A549 (cell line): ENCODE results near the gene FRAT2. TPM values are rescaled to one million over a fixed set of nuclear protein-coding genes. Genes with fewer than 3 reads are reported as not detected.

Experiments used
- ATAC-seq, 2 experiments: fragments of 200-7000 bp in 1 of 2; fragments of >200 bp in 1 of 2; cut with Nextera tagmentation in 1 of 2; cut with Tn5 transposase in 1 of 2; 3 replicates each; pipeline versions ENCODE4 v1.8.0 to v1.9.1; 2018 to 2020; ENCODE audit warnings: mild to moderate bottlenecking in 1 of 2, moderate library complexity in 1 of 2
- CTCF ChIA-PET: fragments of 300-600 bp; sonication (Branson Sonifier 250); formaldehyde crosslinking; extraction: SDS; loops from one replicate; lab custom pipeline; 2021; ENCODE audit warnings: antibody characterized with exemption, inconsistent platforms; lab: Yijun Ruan, JAX
- POLR2A ChIA-PET: fragments of 350-600 bp; formaldehyde crosslinking; extraction: SDS; loops from one replicate; lab custom pipeline; 2021; ENCODE audit warnings: antibody characterized with exemption, inconsistent platforms; lab: Yijun Ruan, JAX
- DNase-seq, 2 experiments: peaks; one replicate each; pipeline versions ENCODE4 v3.0.0 to v3.0.0-alpha.2; 2011 to 2016; ENCODE audit warnings: low read depth in 1 of 2, low spot score in 1 of 2
- FAIRE-seq: peaks from 2 replicates; lab custom pipeline; 2011; peaks lifted over from hg19 to GRCh38; lab: Jason Lieb, UNC
- H3K27ac ChIP-seq, 2 experiments: fragments of >200 bp; sonication (Bioruptor Twin); formaldehyde crosslinking; 3 replicates each; pipeline ENCODE4 v1.5.1; 2016 to 2017
- H3K4me1 ChIP-seq: fragments of >200 bp; sonication (Bioruptor Twin); formaldehyde crosslinking; 3 replicates; pipeline ENCODE4 v1.6.1; 2016
- H3K4me2 ChIP-seq: fragments of >200 bp; sonication (Bioruptor Twin); formaldehyde crosslinking; 3 replicates; pipeline ENCODE4 v1.6.1; 2016
- H3K4me3 ChIP-seq: fragments of >200 bp; sonication (Bioruptor Twin); formaldehyde crosslinking; 3 replicates; pipeline ENCODE4 v1.5.1; 2016
- H3K9me3 ChIP-seq: fragments of >200 bp; sonication (Bioruptor Twin); formaldehyde crosslinking; 3 replicates; pipeline ENCODE4 v1.6.1; 2016
- BCL3 ChIP-seq: fragments of >200 bp; sonication (Bioruptor Twin); formaldehyde crosslinking; IDR thresholded peaks from 3 replicates; pipeline ENCODE4 v1.6.1; 2016
- BHLHE40 ChIP-seq: IDR thresholded peaks from 2 replicates; pipeline ENCODE4 v1.6.1; 2012; ENCODE audit warnings: low read depth, low read length, inconsistent platforms
- CBX2 ChIP-seq: fragments of 200-600 bp; sonication (generic); IDR thresholded peaks from 2 replicates; pipeline ENCODE4 v1.6.1; 2016; ENCODE audit warnings: low read depth, mild to moderate bottlenecking, borderline replicate concordance
- CBX8 ChIP-seq: fragments of 200-600 bp; sonication (generic); IDR thresholded peaks from 2 replicates; pipeline ENCODE4 v1.6.1; 2016
- CHD2 ChIP-seq: fragments of 150-350 bp; IDR thresholded peaks from 2 replicates; pipeline ENCODE4 v1.6.1; 2014; ENCODE audit warnings: low read length; ENCODE audit not compliant: partially characterized antibody
- CTCF ChIP-seq: fragments of >200 bp; sonication (Bioruptor Twin); formaldehyde crosslinking; IDR thresholded peaks from 3 replicates; pipeline ENCODE4 v1.5.1; 2016
- FOSB ChIP-seq: fragments of 250-450 bp; sonication (Bioruptor Pico); IDR thresholded peaks from 2 replicates; pipeline ENCODE4 v1.5.0; 2020; ENCODE audit warnings: mild to moderate bottlenecking, moderate library complexity
- FOXS1 ChIP-seq: fragments of 250-450 bp; sonication (Bioruptor Pico); IDR thresholded peaks from 2 replicates; pipeline ENCODE4 v1.5.0; 2020; ENCODE audit warnings: mild to moderate bottlenecking, moderate library complexity
- HEYL ChIP-seq: fragments of 250-450 bp; sonication (Bioruptor Pico); IDR thresholded peaks from 2 replicates; pipeline ENCODE4 v1.8.0; 2021; ENCODE audit warnings: mild to moderate bottlenecking, moderate library complexity
- JUNB ChIP-seq: fragments of >200 bp; sonication (Bioruptor Twin); formaldehyde crosslinking; IDR thresholded peaks from 2 replicates; pipeline ENCODE4 v1.6.1; 2016
- NFE2L2 ChIP-seq: fragments of 150-350 bp; conservative IDR thresholded peaks from 2 replicates; pipeline ENCODE4 v1.6.1; 2014; ENCODE audit warnings: low read length
- RAD21 ChIP-seq, 2 experiments: fragments of >200 bp in 1 of 2; sonication (Bioruptor Twin) in 1 of 2; formaldehyde crosslinking in 1 of 2; IDR thresholded peaks in 1 of 2; conservative IDR thresholded peaks in 1 of 2; 2 replicates in 1 of 2; 3 replicates in 1 of 2; pipeline ENCODE4 v1.6.1; 2012 to 2018; ENCODE audit warnings: inconsistent platforms in 1 of 2
- WGBS: methylation state at CpG from one replicate; pipeline ENCODE4 v1.1.6; 2017; ENCODE audit errors: missing lambda C conversion rate; 5-methylcytosine and 5-hydroxymethylcytosine counted together
- polyA plus RNA-seq, 4 experiments: library from polyadenylated mRNA; depleted of rRNA in 3 of 4; stranded (reverse); fragments of >200 nt; fragmentation: RNase III in 1 of 4; extraction: RNeasy Plus Mini Kit Qiagen cat#74134 plus additional on column Dnase treatment in 1 of 4; gene quantifications; 2 replicates in 3 of 4; 3 replicates in 1 of 4; pipeline ENCODE4 v1.2.3, GENCODE V29; 2011 to 2017

FRAT2 gene
- polyA plus RNA-seq, 2 of the 4 experiments (the other 2 are of a cell fraction) = 4.1 to 5.0 TPM

GRCh38 chr10:97361537-97361901 lies 27.0 kb upstream of the FRAT2 start:
- no peak for FAIRE-seq
- no peak for DNase-seq
- Histone ChIP-seq H3K4me2 (no peak overlapping the region), H3K4me3 (no peak overlapping the region), H3K4me1 (no peaks in the 10 kb centered on the region), H3K9me3 (no peaks in the 10 kb centered on the region), H3K27ac (no peak overlapping the region)
- ChIA-PET POLR2A (no interaction called here), CTCF (interaction anchor here (1.6 to 2.4 kb wide), 2 partner anchors 16 to 20 kb away, joined by 5 to 6 read pairs; no protein-coding TSS in a partner anchor)
- no peak for ATAC-seq
- WGBS = 93% methylated on average over 11 of the region's 11 CpGs
- no peak for TF ChIP-seq FOXS1 (CRISPR knock-in tag)
- TF ChIP-seq BCL3 = no peak
- TF ChIP-seq CBX2 = no peak
- TF ChIP-seq BHLHE40 = no peak
- TF ChIP-seq CTCF = no peak
- no peak for TF ChIP-seq FOSB
- TF ChIP-seq RAD21 (conservative IDR thresholded peaks at IDR 0.05 in 1 of 2, IDR thresholded peaks at IDR 0.05 in 1 of 2) = no peak
- TF ChIP-seq NFE2L2 = no peak
- TF ChIP-seq CBX8 = no peak
- no peak for TF ChIP-seq CHD2

DNA sequence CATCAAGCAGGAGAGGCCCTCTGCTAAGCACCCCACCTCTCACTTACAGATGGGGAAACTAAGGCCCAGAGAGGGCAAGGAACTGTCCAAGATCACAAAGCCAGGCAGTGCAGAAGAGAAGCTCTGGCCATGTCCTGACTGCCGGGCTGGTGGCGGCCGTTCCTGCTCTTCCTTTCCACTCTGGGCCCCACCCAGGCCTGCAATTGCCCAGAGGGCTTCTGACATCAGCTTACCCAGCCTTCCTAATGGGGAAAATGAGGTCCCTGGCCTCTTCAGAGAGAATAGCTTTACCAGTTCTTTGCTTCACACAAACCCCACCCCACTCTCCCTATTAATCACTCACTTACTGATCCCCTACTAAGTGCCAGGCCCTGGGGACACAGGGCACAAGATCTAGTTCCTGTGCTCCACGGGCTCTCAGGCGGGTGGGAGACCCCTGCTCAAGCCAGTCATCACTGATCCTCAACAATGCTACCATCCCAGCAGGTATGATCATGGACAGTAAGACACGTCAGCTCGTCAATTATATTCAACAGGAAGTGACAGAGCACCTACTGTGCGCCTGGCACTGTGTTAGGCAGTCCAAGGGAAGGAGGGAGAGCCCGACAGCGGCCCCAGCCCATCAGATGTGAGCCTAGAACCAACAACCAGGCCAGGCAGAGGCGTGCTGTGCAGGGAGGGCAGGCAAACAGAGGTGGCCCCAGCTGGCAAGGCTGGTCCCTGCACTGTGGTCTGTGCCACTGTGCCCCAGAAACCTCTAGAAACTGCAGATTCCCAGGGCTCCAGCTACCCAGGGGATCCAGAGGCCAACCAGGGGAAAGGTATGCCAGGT lies 26.4 kb upstream of the FRAT2 start:
- no peak for TF ChIP-seq JUNB
- no peak for TF ChIP-seq CBX2
- TF ChIP-seq HEYL (CRISPR knock-in tag) = no peak
- POLR2A ChIA-PET = no interaction called here
- DNase-seq (no peak), FAIRE-seq (no peak), ATAC-seq (no peak)
- no peak overlapping the region for H3K4me3 ChIP-seq
- H3K4me1 ChIP-seq = no peaks in the 10 kb centered on the region
- WGBS = 92% methylated on average over 10 of the region's 11 CpGs
- no peaks in the 10 kb centered on the region for H3K9me3 ChIP-seq
- no peak overlapping the region for H3K27ac ChIP-seq
- no peak overlapping the region for H3K4me2 ChIP-seq
- CTCF ChIA-PET = interaction anchor here (0.8 to 2.4 kb wide), 5 partner anchors 9 to 77 kb away, joined by 3 to 6 read pairs (median 3); no protein-coding TSS in a partner anchor

DNA sequence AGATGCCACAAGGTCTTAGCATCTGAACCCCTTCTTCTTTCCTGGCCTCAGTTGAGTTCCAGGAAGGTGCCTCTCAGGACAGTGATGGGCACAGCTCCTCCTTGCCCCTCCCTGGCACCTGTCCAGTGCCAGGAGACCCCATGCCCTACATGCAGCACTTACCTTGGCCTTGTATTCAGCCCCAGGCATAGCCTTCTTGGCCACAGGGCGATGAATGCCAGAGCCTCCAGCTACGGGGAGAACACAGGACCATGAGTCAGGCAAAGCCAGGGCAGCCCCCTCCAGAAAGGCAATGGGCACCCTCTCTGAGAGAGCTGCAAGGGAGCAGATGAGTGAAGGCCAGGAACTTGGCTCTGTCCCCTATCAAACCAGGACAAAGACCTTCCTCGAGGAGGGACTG lies 24.3 kb upstream of the FRAT2 start:
- TF ChIP-seq HEYL (CRISPR knock-in tag) = no peak
- TF ChIP-seq, all 56 proteins: peak for 0
- CTCF ChIA-PET = interaction anchor here (0.6 to 6.6 kb wide), 6 partner anchors 19 to 98 kb away, joined by 3 to 43 read pairs (median 3); no protein-coding TSS in a partner anchor

GRCh38 chr10:97358349-97358748 lies 23.8 kb upstream of the FRAT2 start:
- POLR2A ChIA-PET = interaction anchor here (1.0 kb wide), 1 partner anchor 11 kb away, joined by 3 read pairs; no protein-coding TSS in a partner anchor
- WGBS = 95% methylated on average over 4 of the region's 4 CpGs
- CTCF ChIA-PET = interaction anchor here (0.6 to 6.6 kb wide), 6 partner anchors 14 to 97 kb away, joined by 3 to 43 read pairs (median 3); no protein-coding TSS in a partner anchor
- no peaks in the 10 kb centered on the region for H3K9me3 ChIP-seq
- no peak overlapping the region for H3K4me3 ChIP-seq
- H3K4me1 ChIP-seq = no peaks in the 10 kb centered on the region
- ATAC-seq = no peak
- FAIRE-seq = no peak
- H3K27ac ChIP-seq = no peak overlapping the region
- TF ChIP-seq NFE2L2 (no peak), BCL3 (no peak)
- DNase-seq = no peak
- H3K4me2 ChIP-seq = no peak overlapping the region

More for the DNA sequence above, 24.3 kb upstream of the FRAT2 start:
- no peak for FAIRE-seq
- Histone ChIP-seq H3K4me1 (no peaks in the 10 kb centered on the region), H3K4me2 (no peak overlapping the region), H3K9me3 (no peaks in the 10 kb centered on the region), H3K4me3 (no peak overlapping the region), H3K27ac (no peak overlapping the region)
- ATAC-seq = no peak
- 80% methylated on average over 3 of the region's 3 CpGs for WGBS
- POLR2A ChIA-PET = interaction anchor here (1.0 kb wide), 1 partner anchor 11 kb away, joined by 3 read pairs; no protein-coding TSS in a partner anchor
- no peak for DNase-seq
